ENCODE results near the gene GBF1.

DNA sequence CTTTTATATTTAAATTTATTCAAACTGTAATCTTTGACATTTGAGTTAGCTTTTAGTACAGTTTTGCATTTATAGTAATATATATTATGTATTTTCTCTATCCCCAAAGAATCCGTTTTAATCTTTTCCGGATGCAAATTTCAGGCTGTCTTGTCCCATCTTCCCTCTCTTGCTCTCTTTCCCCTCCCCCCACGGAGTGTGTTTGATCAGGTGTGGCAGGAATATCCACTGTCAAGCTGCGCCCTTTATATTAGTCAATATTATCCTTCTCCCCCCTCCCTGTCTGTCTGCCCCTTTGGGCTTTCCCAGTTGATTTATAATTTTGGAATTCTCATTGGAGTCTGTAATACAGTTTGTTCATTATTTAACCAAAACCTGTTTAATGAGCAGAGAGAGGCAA is 19.0 kb downstream of the GBF1 start:
- TF ChIP-seq, protein P1, sequence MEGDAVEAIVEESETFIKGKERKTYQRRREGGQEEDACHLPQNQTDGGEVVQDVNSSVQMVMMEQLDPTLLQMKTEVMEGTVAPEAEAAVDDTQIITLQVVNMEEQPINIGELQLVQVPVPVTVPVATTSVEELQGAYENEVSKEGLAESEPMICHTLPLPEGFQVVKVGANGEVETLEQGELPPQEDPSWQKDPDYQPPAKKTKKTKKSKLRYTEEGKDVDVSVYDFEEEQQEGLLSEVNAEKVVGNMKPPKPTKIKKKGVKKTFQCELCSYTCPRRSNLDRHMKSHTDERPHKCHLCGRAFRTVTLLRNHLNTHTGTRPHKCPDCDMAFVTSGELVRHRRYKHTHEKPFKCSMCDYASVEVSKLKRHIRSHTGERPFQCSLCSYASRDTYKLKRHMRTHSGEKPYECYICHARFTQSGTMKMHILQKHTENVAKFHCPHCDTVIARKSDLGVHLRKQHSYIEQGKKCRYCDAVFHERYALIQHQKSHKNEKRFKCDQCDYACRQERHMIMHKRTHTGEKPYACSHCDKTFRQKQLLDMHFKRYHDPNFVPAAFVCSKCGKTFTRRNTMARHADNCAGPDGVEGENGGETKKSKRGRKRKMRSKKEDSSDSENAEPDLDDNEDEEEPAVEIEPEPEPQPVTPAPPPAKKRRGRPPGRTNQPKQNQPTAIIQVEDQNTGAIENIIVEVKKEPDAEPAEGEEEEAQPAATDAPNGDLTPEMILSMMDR (IDR thresholded peaks at IDR 0.05), result no peak
- TF ChIP-seq EP300 (IDR thresholded peaks at IDR 0.05), result no peak
- no peak for TF ChIP-seq POLR2AphosphoS5 (IDR thresholded peaks at IDR 0.05)

Measured in gastroesophageal sphincter (tissue), 3 donors.